GM19035 (cell line): ENCODE measurements around the gene ERC2.

ENCODE experiments used
- ATAC-seq: cut with Tn5 transposase; IDR thresholded peaks from one replicate; pipeline ENCODE4 v1.9.1; 2021; ENCODE audit not compliant: unreplicated experiment

ERC2 gene

GRCh38 chr3:55471084-55471483, 997.2 kb downstream of the ERC2 start:
- no peak for ATAC-seq

GRCh38 chr3:55469957-55470526, 998.2 kb downstream of the ERC2 start:
- no peak for ATAC-seq

DNA sequence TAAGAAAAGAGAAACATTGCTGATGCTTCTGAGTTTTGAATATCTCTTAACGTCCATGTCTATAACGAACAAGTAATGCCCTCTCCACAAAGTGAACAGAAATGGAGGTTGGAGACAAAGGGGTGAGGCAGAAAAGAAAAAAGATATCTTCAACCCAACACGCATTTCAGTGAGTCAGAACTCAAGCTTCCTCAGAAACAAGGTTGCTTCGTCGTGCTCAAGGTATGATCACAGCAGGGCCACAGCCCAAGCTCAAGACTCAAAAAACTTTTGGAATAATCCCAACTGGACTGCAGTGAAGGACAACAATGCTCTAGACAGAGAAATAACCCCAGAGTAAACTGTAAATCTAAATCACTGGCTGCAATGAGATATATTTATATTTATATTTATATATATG, 1000.0 kb downstream of the ERC2 start:
- no peak for ATAC-seq

DNA sequence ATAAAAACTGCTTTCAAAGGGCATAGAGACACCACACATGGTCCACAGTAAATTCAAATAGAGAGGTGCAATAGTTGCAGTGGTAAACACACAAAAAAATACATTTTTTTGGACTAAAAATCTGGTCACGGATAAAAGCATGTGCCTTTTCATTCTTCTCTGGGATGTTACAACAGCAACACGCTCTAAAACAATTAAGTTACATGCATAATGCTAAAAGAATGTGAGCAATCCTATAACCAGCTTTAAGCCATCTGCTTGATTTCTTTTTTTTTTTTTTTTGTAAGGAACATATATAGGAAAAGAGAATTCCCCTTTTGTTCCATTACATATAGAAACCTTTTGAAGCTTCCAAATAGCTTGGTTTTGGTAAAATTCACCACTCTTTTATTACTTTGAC, 1001.2 kb downstream of the ERC2 start:
- no peak for ATAC-seq

DNA sequence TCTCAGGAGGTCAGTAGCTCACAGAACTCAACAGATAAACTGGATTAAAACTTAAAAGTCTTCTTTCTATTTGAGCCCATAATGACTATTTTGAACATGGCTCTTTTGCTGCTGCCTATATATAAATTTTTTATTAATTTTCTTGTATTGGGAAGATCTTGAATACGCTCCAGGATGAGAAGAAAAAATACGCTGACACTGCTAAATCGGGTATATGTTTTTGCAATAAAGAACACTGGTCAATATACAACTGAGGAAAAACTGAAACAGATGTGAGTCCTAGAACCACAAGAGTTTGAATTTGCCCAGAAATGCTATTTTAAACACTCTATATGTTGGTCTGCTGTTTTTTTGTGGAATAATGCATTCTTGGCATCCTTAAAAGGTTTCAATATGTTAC, 1001.7 kb downstream of the ERC2 start:
- no peak for ATAC-seq

GRCh38 chr3:55461896-55462295, 1006.4 kb downstream of the ERC2 start:
- no peak for ATAC-seq

DNA sequence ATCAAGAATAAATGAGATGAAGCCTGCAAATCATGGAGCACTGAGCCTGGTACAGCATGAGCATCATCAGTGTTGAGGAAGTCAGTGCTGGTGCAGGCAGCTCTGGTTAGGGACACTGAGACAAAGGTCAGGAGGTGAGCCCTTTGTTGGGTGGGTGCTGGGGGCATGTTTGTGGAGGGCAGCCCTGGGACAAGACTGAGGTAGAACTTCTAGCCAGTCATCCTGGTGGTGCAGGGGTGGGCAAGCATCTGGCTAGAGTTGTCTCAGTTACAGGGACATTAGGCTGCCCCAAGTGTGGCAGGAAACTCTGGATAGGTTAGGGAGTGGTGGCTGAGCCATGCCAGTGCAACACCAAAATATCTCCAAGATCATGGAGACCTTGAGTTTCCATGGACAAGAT, 1008.4 kb downstream of the ERC2 start:
- ATAC-seq, result no peak
